ENCODE results near the gene PICALM. TPM values are rescaled to one million over a fixed set of nuclear protein-coding genes. Genes with fewer than 3 reads are reported as not detected.
"Not testable (repeated sequence)": the region's sequence is repeated elsewhere in the genome, so short reads cannot be mapped to it uniquely, and the experiment has no call there.

The PICALM gene, protein sequence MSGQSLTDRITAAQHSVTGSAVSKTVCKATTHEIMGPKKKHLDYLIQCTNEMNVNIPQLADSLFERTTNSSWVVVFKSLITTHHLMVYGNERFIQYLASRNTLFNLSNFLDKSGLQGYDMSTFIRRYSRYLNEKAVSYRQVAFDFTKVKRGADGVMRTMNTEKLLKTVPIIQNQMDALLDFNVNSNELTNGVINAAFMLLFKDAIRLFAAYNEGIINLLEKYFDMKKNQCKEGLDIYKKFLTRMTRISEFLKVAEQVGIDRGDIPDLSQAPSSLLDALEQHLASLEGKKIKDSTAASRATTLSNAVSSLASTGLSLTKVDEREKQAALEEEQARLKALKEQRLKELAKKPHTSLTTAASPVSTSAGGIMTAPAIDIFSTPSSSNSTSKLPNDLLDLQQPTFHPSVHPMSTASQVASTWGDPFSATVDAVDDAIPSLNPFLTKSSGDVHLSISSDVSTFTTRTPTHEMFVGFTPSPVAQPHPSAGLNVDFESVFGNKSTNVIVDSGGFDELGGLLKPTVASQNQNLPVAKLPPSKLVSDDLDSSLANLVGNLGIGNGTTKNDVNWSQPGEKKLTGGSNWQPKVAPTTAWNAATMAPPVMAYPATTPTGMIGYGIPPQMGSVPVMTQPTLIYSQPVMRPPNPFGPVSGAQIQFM
- total RNA-seq: 167 and 172 TPM in 2 replicates

DNA sequence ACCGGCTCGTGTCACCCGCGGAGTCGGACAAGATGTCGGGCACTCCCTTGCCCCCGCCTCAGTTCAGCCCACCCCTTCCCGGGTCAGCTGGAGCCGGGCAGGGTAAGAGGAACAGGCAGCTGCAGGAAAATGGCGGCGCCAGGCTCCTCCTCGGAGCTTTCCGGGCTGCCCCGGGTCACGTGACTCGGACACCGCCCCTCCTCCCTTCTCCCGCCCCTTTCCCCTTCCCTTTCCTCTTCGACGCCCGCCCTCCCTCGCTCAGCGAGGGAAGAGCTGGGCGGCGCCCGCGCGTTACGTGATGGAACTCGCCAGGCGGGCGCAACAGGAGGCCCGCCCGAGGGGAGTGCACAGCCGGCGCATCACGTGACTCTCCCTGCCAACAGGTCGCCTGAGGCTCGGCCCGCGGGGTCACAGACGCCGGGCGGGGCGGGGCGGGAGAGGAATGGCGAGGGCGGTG, at the start of gene PICALM:
PICALM (minus strand) TSS at position 134 of the 457 bp plus-strand sequence. CDS start 304 bp downstream, outside the sequence.
- intact Hi-C loops (cut with micrococcal nuclease): loop anchor here (1.0 to 10.0 kb wide), 18 partner anchors 47 to 1016 kb away; partner anchors contain the start of genes CCDC83, CREBZF, EED and HIKESHI

DNA sequence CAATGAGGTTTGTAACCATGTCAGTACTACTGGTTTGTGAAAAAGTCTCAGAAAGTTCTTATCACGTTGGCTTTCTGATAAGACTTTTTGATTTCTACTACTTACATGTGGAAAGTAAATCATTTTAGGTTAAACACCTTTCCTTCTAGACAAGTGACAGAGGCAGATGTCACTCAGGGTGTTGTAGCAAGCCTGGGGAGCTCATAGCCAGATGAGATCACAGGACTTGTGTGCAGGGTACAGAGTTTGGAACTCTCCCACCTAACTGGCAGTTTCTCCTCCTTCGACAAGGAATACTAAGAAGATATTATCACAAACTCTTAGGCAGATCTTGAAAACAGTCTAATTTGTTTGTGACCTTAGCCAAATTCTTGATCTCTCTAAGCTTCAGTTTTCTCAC, 49.4 kb upstream of the PICALM start:
- intact Hi-C loops (cut with micrococcal nuclease): loop anchor here (1.0 to 5.0 kb wide), 2 partner anchors 21 to 169 kb away; no protein-coding TSS in a partner anchor

DNA sequence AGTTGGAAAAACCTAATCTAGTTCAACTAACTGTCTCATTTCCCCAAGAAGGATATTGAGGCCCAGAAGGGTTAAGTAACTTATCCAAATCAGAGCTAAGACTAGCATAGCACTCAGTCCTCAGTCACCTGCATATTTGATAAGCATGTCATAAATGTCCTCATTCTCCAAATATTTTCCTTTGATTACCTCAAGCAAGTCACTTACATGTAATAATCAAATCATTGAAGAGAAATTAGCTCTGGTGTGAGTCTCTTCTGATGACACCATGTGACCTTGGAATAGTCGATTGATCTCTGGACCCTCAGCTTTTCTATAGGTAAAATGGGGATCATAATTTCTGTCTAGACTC, 48.8 kb upstream of the PICALM start:
- intact Hi-C loops (cut with micrococcal nuclease): loop anchor here (1.0 to 5.0 kb wide), 3 partner anchors 20 to 170 kb away; no protein-coding TSS in a partner anchor

DNA sequence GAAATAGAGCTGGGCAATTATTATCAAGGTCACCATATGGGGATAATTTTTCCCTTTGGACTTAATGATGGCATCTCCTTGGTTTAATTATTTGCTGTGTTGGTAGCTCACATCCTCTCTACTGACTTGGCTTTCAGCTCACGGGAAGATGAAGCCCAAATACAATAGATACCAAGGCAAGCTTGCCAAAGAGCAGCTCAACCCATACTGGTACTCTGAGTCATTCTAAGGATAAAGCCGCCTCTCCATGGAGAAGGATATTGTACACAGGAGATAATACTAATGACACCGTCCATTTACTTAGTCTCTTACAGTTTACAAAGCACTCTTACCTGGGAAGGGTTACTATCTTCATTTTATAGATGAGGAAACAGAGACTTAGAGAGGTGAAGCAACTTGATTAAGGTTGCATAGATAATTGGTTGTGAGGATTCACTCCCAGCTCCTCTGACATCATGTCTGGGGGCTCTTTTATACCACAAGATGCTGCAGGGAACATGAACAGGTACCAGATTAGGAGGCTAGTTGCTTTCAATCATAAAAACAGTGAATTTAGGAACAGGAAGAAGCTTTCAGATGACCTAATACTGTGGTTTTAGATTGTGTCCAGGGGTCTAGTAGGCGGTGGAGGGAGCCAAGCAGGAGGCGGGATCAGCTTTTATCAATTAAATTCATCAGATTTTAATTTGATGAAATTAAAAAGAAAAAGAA, 48.3 kb upstream of the PICALM start:
- intact Hi-C loops (cut with micrococcal nuclease): loop anchor here (2.0 to 5.0 kb wide), 2 partner anchors 22 to 170 kb away; no protein-coding TSS in a partner anchor

DNA sequence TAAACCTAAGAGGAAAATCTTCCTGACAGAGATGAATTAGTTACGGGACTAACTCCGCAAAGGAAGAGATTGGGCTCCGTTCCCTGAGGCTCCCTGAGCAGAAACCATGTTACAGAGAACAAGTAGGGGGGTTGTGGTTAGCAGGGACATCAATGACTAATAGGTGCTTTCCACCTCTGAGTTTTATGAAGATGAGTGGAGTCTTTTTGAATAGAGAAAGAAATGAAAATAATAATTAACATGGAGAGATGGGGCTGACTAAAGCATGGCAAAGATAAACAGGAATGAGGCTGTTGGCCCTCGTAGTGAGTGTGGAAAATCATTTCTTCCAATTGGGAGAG, 47.5 kb upstream of the PICALM start:
- intact Hi-C loops (cut with micrococcal nuclease): loop anchor here (1.0 to 5.0 kb wide), 7 partner anchors 22 to 488 kb away; partner anchors contain the start of genes PICALM and TMEM126B

DNA sequence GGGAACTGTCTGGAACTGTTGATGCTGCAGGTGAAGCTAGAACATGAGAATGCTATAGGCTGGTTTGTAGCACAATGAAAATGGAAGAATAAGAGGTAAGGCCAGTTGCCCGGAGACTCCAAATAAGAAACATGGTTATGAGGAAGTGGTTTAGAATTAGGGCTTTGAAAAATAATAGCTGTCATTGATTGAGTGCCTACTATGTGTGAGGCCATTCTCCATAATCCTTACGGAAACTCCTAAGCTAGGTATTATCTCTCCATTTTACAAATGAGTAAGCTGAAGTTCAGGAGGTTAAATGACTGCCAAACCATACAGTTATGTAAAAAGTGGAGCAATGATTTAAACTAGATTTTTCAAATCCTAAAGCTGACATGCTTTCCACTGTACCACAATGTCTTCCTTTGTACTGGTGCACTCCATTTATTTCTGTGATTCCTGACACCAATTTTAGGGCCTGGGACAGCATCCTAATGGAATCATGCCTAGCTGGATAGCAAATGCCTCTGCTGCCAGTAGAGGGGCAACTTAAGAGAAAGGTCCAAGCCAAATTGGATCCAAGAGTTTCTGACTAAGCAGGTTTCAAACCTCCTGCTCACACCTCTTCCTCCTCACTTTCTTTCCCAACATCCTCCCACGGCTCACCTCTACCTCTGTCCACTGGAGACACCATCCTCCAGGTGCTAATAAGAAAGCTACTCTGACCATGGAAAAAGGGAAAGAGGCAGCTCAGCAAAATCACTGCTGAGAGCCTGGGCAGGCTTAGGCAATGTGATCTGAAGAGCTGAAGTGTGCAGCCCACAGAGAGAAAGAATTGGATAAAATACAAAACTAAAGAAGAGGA, 46.9 kb upstream of the PICALM start:
- intact Hi-C loops (cut with micrococcal nuclease): loop anchor here (1.0 to 5.0 kb wide), 7 partner anchors 23 to 487 kb away; partner anchors contain the start of genes PICALM and TMEM126B

DNA sequence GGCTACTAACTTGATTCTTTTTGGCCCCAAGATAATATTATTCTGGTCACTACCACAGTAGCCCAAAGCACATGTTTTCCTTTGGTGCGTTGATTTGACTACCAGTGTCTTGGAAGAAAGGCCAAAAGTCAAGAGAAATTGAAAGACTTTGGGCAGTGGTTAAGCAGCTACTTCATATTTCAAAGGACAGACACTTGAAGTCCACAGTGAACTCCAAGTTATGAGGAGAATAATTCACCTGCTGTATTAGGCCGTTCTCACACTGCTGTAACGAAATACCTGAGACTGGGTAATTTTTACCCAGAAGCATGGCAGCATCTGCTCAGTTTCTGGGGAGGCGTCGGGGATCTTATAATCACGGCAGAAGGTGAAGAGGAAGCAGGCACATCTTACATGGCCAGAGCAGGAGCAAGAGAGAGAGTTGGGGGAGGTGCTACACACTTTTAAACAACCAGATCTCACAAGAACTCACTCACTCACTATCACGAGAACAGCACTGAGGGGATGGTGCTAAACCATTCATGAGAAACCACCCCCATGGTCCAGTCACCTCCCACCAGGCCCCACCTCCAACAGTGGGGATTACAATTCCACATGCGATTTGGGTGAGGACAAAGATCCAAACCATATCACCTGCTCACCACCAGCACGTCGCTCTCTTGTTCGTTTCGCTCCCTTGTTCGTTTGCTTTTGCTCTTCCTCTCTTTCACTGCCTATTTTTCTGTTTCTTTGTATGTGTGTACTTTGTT, 40.2 kb upstream of the PICALM start:
- intact Hi-C loops (cut with micrococcal nuclease): no loop called here

DNA sequence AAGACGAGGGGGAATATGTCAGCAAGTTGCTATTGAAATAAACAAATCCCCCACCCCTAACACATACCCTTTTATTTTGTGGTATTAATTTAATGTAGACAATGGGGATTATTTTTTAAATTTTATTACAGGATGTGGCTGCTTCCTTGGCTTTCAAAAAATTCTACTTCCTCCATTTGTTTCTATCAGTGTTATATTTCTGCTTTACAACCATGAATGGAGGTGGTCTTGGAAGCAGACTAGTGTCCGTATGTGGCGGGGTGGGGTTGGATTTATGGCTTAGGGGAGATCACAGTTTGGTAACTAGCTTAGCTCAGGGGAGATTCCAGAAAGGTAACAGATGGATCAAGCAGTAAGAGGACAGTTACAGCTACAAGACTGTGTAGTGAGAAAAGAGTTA, 39.3 kb upstream of the PICALM start:
- intact Hi-C loops (cut with micrococcal nuclease): no loop called here

DNA sequence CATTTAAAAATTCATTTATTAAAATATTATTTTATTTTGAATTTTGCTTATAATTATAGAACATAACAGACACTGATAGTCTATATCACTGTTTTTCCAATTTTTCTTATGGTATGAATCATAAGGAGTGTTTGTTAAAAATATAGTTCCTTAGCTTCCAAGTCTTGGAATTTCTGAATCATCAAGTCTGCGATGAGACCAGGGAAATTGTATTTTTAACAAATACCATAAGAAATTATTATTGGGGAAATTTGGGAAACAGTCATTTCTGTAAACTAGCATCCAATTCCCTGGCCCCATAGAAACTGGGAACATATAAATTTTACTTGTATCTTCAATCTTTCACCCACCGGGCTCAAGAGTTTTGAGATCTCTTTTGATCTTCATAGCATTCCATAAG, 38.0 kb upstream of the PICALM start:
- intact Hi-C loops (cut with micrococcal nuclease): no loop called here

DNA sequence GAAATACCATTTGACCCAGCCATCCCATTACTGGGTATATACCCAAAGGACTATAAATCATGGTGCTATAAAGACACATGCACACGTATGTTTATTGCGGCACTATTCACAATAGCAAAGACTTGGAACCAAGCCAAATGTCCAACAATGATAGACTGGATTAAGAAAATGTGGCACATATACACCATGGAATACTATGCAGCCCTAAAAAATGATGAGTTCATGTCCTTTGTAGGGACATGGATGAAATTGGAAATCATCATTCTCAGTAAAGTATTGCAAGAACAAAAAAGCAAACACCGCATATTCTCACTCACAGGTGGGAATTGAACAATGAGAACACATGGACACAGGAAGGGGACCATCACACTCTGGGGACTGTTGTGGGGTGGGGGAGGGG, 37.1 kb upstream of the PICALM start:
- intact Hi-C loops (cut with micrococcal nuclease): not testable (repeated sequence)

DNA sequence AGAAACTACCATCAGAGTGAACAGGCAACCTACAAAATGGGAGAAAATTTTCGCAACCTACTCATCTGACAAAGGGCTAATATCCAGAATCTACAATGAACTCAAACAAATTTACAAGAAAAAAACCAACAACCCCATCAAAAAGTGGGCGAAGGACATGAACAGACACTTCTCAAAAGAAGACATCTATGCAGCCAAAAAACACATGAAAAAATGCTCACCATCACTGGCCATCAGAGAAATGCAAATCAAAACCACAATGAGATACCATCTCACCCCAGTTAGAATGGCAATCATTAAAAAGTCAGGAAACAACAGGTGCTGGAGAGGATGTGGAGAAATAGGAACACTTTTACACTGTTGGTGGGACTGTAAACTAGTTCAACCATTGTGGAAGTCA, 36.7 kb upstream of the PICALM start:
- intact Hi-C loops (cut with micrococcal nuclease): not testable (repeated sequence)

DNA sequence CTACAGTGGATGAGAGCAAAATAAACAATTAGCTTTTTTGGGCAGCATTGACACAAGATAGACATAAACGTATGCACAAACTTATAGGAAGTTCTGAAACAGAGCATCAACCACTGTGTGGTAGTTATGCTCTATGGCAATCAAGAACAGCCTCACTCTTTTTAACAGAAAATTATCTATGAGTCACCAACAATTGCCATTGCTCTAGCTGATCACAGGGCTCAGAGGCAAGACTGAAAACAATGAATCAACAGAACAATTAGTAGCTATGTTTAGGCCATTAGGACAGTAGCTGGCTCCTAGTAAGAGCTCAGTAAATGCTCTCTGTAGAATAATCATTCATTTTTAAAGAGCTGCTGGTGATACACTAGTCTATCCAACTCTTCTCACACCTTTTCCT, 34.9 kb upstream of the PICALM start:
- intact Hi-C loops (cut with micrococcal nuclease): no loop called here

DNA sequence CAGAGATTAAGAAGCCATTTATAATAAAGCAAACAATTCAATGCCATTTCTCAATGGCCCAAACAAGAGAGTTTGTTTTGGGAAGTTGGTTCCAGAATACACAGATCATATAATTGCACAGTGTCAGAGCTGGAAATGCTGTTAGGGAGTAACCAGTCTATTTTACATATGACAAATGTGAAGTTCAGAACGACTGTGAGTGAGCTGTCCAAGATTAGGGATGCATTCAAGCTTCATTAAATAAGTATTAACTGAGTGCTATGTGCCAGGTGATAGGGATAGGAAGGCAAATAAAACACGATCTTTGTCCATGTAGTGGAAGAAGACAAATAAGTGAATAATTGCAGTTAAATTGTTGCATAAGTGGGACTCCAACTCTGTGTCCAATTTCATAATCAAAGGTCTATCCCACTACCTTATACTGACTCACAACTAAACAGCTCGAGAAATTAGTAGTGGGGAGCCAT, 33.1 kb upstream of the PICALM start:
- intact Hi-C loops (cut with micrococcal nuclease): no loop called here

DNA sequence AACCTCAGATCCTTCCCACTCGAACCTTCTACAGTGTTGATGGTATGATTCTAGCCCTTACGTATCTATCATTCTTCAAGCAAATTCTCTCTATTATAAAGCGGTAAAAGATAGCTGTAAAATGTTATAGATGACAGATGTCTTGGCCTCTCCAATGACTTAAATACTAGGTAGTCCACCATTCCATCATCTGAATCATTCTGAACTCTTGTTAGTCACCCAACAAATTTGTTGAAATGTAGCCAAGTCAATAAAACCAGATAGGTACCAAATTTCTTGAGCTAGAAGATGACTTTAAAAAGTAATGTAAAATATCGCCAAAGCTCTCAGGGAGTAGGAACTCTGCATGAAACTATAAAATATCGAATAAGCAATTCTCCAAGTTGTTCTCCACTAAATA, 32.6 kb upstream of the PICALM start:
- intact Hi-C loops (cut with micrococcal nuclease): no loop called here

DNA sequence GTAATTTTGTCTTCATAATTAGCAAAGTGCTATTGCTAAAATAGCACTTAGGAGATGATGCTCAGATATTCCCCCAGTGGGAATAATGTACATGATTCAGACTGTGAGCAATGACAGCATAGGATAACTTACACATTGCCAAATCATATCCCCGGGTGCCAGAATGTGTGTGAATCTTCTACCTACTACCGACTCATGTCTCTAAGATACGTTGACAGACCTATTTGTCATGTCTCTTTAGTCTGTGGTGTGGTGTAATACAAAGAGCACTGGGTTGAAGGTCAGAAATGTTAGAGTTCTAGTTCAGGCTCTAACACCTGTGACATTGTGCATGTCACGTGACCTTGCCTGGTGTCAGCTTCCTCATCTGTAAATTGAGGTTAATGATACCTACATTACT, 31.0 kb upstream of the PICALM start:
- intact Hi-C loops (cut with micrococcal nuclease): no loop called here

DNA sequence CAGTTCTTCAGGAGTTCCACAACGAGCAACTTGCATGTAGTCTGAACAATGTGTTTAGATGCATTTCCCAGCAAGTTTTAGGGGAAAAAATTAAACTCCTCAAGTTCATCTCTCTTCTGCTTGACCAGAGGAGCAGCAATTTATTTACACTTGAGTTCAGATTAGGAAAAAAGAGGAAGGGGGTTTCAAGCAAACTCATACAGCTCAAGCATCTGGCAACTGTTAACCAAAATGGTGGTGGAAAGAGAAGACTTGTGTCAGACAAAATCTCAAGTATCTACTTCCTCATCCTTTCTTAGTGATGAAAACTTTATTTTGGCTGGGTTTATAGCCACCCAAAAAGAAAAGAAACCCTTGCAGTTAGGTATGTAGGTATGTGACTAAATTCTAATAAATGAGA, 29.1 kb upstream of the PICALM start:
- intact Hi-C loops (cut with micrococcal nuclease): loop anchor here (1.0 kb wide), 1 partner anchor 20 kb away; no protein-coding TSS in a partner anchor

DNA sequence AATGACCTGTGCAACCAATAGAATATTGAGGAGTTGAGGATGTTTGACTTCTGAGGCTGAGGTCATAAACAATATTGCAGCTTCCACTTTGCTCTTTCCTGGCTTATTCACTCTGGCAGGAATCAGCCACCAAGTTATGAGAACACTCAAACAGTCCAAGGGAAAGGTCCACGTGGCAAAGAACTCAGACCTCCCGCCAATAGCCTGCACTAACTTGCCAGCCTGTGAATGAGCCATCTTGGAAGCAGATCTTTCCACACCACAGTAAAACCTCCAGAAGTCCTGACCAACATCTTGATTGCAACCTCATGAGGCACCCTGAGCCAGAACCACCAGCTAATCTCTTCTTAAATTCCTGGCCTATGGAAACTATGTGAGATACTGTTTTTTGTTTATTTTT, 22.7 kb upstream of the PICALM start:
- intact Hi-C loops (cut with micrococcal nuclease): no loop called here

DNA sequence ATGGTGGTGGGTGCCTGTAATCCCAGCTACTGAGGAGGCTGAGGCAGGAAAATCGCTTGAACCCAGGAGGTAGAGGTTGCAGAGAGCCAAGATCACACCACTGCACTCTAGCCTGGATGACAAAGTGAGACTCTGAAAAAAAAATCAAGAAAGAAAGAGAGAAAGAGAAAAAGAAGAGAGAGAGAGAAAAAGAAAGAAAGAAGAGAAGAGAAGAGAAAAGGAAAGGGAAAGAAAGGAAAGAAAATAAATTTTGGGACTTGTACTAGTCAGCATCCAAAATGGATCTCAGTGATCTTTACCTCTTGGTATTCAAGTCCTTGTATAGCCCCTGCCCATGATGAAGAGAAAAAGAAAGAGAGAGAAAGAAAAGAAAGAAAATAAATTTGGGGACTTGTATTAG, 22.2 kb upstream of the PICALM start:
- intact Hi-C loops (cut with micrococcal nuclease): no loop called here

DNA sequence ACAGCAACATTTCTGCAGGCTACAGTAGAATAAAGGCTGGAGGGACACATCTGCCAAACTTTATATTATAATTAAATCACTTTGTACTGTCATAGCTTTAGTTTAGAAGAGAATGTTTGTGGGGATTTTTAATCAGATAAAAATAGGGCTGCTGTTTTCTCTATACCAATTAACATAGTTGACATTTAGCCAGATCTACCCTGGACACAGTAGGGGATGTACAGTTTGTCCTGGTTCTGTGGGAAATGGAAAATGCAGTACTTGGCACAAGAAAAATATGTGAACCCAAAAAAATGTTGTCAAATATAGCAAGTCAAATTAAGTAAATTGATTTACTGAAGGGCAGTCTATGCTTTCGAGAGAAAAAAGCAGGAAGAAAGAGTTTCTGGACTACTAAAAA, 20.8 kb upstream of the PICALM start:
- intact Hi-C loops (cut with micrococcal nuclease): no loop called here

DNA sequence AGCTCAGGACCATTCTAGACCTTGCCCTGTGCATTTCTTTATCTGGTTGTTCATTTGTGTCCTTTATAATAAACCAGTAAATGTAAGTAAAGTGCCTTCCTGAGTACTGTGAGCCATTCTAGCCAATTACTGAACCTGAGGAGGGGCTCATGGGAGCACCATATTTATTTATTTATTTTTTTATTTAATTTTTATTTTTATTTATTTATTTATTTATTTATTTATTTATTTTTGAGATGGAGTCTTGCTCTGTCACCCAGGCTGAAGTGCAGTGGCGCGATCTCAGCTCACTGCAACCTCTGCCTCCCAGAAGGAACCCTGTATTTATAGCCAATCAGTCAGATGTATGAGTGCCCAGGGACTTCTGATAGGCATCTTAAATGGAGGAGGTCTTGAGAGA, 18.8 kb upstream of the PICALM start:
- intact Hi-C loops (cut with micrococcal nuclease): not testable (repeated sequence)
